Lower leg skin (tissue), 4 donors: ENCODE data around the gene TRPM2. TPM values are rescaled to one million over a fixed set of nuclear protein-coding genes. Genes with fewer than 3 reads are reported as not detected.

ENCODE experiments used
- DNase-seq, 2 donors: peaks; one replicate each; pipeline ENCODE4 v3.0.0-alpha.2; 2019; ENCODE audit warnings: low spot score in 2 of 2
- H3K4me3 ChIP-seq: fragments of 200-600 bp; sonication (generic); 2 replicates; pipeline ENCODE4 v1.5.1; 2017; ENCODE audit warnings: mild to moderate bottlenecking, low read depth; ENCODE audit not compliant: poor library complexity, severe bottlenecking
- POLR2A ChIP-seq, 2 donors: fragments of 450-650 bp; IDR thresholded peaks; one replicate each; pipeline ENCODE4 v1.6.1; 2016 to 2017; ENCODE audit warnings: antibody characterized with exemption in 2 of 2, mild to moderate bottlenecking in 1 of 2, moderate library complexity in 1 of 2
- WGBS, 2 donors: methylation state at CpG; one replicate each; pipeline ENCODE4 v1.1.5; 2018; 5-methylcytosine and 5-hydroxymethylcytosine counted together
- intact Hi-C: fragments of 100-400 bp; cut with DNase I; formaldehyde crosslinking; loops from one replicate; pipeline ENCODE4 v1.15.0; 2023; ENCODE audit warnings: low total_unique reads
- total RNA-seq, 4 donors: library from RNA; depleted of rRNA; stranded (reverse); fragments of >200 nt; gene quantifications; one replicate each; pipeline ENCODE4 v1.1.0, GENCODE V29; 2016
- TF ChIP-seq, protein P1 (sequence below), 3 donors: fragments of 450-650 bp; IDR thresholded peaks; one replicate each; pipeline ENCODE4 v1.5.1; 2016; ENCODE audit warnings: antibody characterized with exemption in 3 of 3, mild to moderate bottlenecking in 3 of 3, moderate library complexity in 2 of 3

The TRPM2 gene
- total RNA-seq, 4 donors from 2014 or later = 1.9 to 9.4 (median 2.2) TPM

DNA sequence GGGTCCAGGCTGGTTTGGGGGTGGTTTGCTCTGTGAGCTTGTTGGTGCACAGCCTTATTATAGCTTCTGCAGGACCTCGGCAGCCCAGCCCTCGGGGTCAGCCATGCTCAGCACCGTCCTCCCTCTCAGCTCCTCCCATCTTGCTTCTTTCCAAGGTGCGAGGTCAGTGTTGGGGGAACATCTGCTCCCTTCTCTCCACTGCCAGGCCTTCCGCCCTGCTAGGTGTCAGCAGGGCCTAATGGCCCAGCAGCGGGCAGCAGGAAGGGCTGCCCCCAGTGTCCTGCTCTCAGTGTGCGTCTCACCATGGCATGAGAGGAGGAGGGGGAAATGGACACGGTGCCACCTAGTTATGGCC, 65.4 kb downstream of the TRPM2 start:
- 95 to 96% methylated on average over 7 of the region's 8 CpGs for WGBS, 2 donors

DNA sequence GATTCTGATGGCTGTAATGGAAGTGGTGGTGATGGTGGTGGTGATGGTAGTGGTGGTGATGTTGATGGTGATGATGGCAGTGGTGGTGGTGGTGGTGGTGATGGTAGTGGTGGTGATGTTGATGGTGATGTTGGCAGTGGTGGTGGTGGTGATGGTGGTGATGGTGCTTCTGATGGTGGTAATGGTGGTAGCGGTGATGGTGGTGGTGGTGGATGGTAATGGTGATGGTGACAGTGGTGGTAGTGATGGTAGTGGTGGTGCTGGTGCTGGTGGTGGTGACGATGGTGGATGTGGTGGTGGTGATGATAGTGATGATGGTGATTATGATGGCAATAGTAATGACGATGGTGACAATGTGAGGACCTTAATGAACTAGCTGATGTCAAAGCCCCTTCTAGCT, 66.3 kb downstream of the TRPM2 start:
- peak in 1 of 2 donors; percentile 43 for DNase-seq

More for the DNA sequence above, 65.4 kb downstream of the TRPM2 start:
- intact Hi-C loops = no loop called here
- DNase-seq = no peak
- H3K4me3 ChIP-seq = no peak overlapping the region
- TF ChIP-seq POLR2A (IDR thresholded peaks at IDR 0.05) = no peak
- TF ChIP-seq, protein P1, sequence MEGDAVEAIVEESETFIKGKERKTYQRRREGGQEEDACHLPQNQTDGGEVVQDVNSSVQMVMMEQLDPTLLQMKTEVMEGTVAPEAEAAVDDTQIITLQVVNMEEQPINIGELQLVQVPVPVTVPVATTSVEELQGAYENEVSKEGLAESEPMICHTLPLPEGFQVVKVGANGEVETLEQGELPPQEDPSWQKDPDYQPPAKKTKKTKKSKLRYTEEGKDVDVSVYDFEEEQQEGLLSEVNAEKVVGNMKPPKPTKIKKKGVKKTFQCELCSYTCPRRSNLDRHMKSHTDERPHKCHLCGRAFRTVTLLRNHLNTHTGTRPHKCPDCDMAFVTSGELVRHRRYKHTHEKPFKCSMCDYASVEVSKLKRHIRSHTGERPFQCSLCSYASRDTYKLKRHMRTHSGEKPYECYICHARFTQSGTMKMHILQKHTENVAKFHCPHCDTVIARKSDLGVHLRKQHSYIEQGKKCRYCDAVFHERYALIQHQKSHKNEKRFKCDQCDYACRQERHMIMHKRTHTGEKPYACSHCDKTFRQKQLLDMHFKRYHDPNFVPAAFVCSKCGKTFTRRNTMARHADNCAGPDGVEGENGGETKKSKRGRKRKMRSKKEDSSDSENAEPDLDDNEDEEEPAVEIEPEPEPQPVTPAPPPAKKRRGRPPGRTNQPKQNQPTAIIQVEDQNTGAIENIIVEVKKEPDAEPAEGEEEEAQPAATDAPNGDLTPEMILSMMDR (IDR thresholded peaks at IDR 0.05) = no peak

DNA sequence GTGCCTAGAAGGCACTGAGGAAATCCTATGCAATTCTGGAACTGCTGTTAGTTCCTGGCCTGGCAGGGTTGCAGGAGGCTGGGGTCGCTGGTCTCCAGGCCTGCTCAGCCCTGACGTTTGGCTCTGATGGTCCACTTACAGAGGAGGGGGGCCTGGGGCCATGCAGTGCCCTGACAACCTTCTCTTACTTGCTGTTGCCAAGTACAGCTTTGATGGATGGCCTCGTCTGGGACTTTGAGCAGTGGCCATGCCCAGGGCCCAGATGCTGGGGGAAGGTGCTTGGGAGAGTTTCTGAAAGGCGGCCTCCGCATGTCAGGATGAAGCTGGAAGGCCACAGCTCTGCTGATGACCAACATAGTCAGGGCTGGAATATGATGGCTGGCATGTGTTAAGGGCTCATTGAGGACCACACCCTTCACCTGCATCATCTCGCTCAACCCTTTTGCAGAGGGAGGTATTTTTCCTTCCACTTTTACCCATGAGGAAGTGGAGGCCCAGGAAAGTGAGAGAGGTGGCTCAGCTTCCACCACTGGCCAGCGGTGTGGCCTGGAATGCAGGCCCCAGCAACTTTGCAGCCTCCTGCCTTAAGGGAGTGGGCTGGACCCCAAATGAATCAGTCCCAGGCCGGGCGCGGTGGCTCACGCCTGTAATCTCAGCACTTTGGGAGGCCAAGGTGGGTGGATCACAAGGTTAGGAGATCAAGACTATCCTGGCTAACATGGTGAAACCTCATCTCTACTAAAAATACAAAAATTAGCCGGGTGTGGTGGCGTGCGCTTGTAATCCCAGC, 67.2 kb downstream of the TRPM2 start:
- DNase-seq = peak in 1 of 2 donors; percentile 70
- no peak overlapping the region for H3K4me3 ChIP-seq
- WGBS, 2 donors = 91 to 95% methylated on average over 14 of the region's 14 CpGs
- intact Hi-C loops = no loop called here
- TF ChIP-seq, protein P1 (IDR thresholded peaks at IDR 0.05) = no peak

More for the DNA sequence above, 66.3 kb downstream of the TRPM2 start:
- intact Hi-C loops = no loop called here
- no peak overlapping the region for H3K4me3 ChIP-seq
- no peak for TF ChIP-seq POLR2A (IDR thresholded peaks at IDR 0.05)
- TF ChIP-seq, protein P1 (IDR thresholded peaks at IDR 0.05) = no peak
- WGBS, 2 donors = 94 to 97% methylated on average over 3 of the region's 3 CpGs

DNA sequence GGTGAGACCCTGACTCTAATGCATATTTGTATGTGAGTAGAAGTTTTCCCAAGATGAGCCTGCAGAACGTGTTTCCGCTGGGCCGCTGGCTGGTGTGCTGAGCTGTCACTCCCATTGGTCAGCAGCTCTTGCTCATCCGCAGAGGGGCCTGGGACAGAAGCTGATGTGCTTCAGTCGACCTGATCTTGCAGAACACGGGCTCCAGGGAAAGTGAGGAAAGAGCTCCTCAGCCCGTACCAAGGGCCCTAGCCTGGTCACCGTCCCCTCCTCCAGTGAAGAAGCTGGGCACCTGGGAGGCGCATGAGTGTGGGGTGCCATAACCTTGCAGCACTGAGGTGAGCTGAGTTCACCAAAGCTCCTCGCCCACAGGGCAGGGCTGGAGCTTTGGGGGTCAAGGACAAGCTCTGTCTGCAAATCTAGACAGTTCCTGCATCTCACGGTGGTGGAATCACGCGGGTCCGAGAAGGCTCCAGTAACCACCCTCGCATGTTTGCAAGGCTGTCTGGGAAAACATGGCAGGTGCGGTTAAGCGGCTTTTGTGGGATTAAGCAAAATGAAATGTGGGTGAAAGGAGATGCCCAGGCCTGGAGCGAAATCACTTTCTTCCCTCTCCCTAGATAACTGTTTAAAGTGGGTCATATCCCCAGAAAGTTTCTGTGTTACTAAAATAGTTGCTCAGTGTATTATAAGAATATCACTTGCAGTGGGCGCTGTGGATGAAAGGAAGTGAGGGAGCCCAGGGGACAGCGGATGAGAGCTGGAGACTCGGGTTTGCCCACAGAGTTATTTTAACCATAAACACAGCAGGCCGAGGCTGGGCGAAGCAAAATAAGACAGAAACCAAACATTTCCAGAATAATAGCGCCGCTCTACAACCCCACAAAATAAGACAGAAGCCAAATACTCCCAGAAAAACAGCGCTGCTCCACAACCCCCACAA, 68.8 kb downstream of the TRPM2 start:
- intact Hi-C loops = no loop called here
- WGBS, 2 donors = 87 to 88% methylated on average over 25 to 26 of the region's 26 CpGs
- peak in 1 of 2 donors; percentile 64 for DNase-seq
- no peak overlapping the region for H3K4me3 ChIP-seq
- no peak for TF ChIP-seq POLR2A (IDR thresholded peaks at IDR 0.05)
- TF ChIP-seq, protein P1 (IDR thresholded peaks at IDR 0.05) = no peak

DNA sequence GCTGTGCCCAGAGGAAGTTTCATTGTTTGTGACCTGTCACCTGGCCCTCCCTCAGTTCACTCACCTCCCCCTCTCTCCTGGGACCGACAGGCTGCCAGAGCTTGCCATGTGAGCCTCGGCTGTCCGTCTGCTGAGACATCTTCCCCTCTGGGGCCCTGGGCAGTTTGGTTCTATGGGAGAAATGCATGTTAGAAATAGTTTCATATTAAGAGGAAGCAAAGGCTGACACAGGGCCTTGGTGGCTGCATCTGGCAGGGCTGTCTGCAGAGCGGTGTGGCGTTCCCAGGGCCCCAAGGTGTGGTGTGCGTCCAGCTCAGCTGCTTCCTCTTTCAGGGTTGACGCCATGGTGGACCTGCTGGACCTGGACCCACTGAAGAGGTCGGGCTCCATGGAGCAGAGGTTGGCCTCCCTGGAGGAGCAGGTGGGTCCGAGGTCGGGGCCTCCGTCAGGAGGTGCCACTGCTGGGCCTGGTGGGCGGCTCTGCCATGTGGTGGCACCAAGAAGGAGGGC, 69.9 kb downstream of the TRPM2 start:
- 84 to 85% methylated on average over 8 to 11 of the region's 12 CpGs for WGBS, 2 donors
- intact Hi-C loops = no loop called here
- peak in 1 of 2 donors; percentile 52 for DNase-seq
- H3K4me3 ChIP-seq = no peak overlapping the region
- TF ChIP-seq POLR2A (IDR thresholded peaks at IDR 0.05) = no peak
- TF ChIP-seq, protein P1 (IDR thresholded peaks at IDR 0.05) = no peak
